Measurements from ENCODE around the gene FAM200A.
A peak's percentile ranks its signal among the peaks of the same experiment; 100 is the strongest.
"Not testable (repeated sequence)": the region's sequence is repeated elsewhere in the genome, so short reads cannot be mapped to it uniquely, and the experiment has no call there.

Gene FAM200A

GRCh38 chr7:99558306-99559174 lies 6.6 kb upstream of the FAM200A start, which contains the start of gene ZNF655:
Gene ZNF655 (plus strand): TSS chr7:99558642. CDS start chr7:99560560, 1,918 bp downstream.
- peak; percentile 78 for DNase-seq

DNA sequence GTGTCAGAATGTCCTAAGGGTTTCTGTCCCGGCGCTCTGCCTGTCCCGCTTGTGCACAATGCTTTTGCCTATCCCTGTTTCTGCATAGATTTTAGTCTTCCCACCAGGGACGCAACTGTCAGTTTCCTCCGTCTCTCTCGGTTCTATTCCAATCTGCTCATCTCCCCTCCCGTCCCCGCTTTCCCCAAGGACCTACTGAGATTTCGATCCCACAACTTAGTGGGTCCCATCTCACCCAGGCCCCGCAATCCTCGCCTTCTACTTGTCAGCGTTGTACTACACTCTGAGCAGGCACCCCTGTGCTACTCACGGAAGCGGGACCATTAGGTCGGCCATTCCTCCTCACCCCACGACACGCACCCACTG lies 6.0 kb upstream of the FAM200A start:
- DNase-seq: peak; percentile 14

- DNase-seq: no peak
These were observed 5.3 kb upstream of the FAM200A start for GRCh38 chr7:99557196-99557607.

DNA sequence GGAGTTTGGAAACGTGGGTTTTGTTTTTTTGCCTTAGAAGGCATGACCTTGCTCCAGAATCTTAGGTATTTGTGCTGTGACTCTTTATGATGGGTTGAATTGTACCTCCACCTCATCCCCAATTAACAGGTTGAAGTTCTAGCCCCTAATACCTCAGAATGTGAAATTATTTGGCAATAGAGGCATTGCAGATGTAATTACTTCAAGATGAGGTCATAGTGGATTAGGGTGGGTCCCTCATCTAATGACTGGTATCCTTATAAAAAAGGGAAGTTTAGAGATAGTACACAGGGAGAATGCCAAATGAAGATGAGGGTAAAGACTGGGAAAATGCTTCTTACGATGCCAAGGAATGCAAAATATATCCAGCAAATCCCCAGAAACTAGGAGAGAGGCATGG lies 3.0 kb upstream of the FAM200A start:
- DNase-seq: no peak

DNA sequence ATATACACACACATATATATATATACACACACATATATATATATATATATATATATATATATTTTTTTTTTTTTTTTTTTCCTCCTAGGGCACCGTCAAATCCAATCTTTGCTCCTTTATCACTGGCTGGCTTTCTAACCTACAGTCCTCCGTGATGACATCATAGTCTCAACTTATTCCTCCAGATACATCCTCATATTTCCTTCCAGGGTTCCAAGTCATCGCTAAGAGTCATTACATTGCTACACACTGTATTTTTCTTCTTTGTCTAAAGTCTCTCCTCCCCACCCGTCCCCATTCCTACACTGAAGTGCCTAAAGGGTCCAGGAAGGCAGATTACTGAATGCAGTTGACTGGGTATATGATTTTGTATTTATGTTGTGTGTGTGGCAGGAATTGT lies 1.1 kb upstream of the FAM200A start:
- no peak for DNase-seq

GRCh38 chr7:99551334-99551733 lies 580 bp downstream of the FAM200A start:
- no peak for DNase-seq

- not testable (repeated sequence) for DNase-seq
These were observed 2.4 kb downstream of the FAM200A start for GRCh38 chr7:99549545-99549944.

GRCh38 chr7:99545308-99545707 lies 6.6 kb downstream of the FAM200A start:
- DNase-seq: not testable (repeated sequence)

DNA sequence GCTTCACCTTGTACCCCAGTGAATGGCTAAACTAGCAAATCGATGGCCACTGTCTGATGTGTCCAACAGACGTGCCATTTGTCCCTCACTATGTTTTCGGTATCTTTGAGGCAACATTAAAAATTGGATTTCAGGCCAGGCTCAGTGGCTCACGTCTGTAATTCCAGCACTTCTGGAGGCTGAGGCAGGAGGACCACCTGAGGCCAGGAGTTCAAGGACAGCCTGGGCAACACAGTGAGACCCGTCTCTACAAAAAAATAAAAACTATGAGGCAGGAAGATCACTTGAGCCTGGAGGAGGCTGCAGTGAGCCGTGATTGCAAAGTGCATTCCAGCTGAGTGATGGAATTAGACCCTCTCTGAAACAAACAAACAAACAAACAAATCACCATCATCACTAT lies 8.0 kb downstream of the FAM200A start:
- DNase-seq: no peak

DNA sequence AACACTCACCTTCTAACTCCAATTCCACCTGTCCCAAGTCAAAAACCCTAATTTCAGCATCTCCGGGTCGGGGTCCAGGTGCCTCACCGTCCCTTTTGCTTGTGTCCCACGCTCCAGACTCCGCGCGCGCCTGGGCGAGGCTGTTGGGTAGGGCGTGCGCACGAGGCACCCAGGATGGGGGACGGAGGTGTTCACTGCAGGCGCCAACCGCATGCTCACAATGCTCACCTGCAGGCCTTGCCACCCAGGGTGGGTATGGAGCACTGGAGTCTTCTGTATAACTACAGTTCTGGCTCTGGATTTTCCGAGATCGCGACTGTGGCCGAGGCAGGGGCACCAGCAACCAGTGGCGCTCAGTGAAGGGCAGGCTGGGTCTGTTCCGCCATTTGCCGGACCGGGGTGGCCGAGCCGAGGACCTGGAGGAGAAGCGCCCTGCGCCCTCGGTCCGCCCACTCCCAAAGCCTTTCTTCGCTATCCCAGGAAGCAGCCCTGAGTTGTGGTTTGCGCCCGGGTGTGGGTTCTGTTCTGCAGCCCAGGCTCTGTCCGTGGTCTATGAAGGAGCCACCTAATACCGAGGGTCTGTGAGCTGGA lies 8.7 kb downstream of the FAM200A start:
- DNase-seq: no peak

DNA sequence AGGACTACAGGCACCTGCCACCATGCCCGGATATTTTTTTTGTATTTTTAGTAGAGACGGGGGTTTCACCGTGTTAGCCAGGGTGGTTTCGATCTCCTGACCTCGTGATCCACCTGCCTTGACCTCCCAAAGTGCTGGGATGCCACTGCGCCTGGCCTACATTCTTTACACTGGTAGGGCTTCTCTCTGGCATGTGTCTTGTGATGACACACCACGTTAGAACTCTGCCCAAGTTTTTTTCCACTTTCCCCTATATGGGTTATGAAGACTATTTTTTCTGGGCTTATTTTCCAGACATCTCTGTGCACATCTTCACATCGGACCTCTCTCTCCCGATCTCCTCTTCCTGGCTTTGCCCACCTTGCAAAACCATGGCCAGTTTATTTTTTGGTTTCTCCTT lies 10.7 kb downstream of the FAM200A start:
- no peak for DNase-seq

- no peak for DNase-seq
These were observed 11.4 kb downstream of the FAM200A start for GRCh38 chr7:99540542-99540941.

GRCh38 chr7:99539213-99539811 lies 12.6 kb downstream of the FAM200A start:
- no peak for DNase-seq

DNA sequence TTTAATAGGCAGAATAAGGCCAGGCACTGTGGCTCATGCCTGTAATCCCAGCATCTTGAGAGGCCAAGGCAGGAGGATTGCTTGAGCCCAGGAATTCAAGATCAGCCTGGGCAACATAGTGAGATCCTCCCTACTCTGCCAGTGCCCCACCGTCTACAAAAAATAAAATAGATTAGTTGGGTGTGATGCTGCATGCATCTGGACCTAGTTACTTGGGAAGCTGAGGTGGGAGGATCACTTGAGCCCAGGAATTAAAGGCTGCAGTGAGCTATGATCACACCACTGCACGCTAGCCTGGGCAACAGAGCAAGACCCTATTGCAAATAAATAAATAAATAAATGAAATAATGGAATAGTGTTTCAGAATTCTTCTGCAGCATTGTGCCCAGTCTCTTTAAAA lies 16.2 kb downstream of the FAM200A start:
- no peak for DNase-seq

GRCh38 chr7:99531354-99531765 lies 20.6 kb downstream of the FAM200A start:
- no peak for DNase-seq

GRCh38 chr7:99525713-99526440 lies 26.0 kb downstream of the FAM200A start:
- DNase-seq: no peak

DNA sequence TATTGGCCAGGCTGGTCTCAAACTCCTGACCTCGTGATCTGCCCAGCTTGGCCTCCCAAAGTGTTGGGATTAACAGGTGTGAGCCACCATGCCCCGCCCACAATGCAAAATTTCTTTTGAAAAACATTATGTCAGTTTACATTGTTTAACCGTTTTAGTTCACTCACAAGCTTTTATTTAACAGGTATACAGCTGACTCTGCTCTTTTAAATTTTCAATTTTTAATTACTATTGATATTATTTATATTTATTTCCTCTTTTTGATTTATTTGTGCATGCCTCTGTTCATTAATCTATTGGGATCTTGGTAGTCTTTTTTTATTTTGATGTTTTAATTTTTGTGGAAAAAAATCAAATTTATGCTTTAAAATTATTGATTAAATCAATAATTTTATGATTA lies 30.5 kb downstream of the FAM200A start:
- no peak for DNase-seq

DNA sequence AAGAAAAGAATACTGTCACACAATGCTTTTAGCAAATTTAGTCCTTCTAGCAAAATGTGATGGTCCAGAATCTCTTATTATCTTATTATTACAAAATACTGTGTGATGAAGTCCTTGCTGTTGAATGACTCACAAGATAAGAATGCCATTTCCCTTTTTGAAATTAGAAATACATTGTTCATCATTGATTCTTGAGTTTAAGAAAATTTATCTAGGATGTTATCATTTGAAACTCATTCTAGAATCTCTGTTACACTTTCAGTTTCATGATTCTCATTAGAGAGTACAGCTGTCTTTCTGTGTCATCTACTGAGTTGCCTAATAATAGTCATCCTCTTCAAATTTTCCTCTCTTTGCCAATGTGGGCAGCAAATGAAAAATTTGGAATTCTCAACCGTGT lies 37.9 kb downstream of the FAM200A start:
- peak; percentile 55 for DNase-seq

GRCh38 chr7:99505324-99505662 lies 46.6 kb downstream of the FAM200A start:
- DNase-seq: no peak

- DNase-seq: peak; percentile 97
These were observed 47.2 kb downstream of the FAM200A start, which contains the start of gene ZKSCAN5 for GRCh38 chr7:99504603-99505323. Gene ZKSCAN5 (plus strand): TSS chr7:99504662. CDS start chr7:99506045, 1,383 bp downstream.

DNA sequence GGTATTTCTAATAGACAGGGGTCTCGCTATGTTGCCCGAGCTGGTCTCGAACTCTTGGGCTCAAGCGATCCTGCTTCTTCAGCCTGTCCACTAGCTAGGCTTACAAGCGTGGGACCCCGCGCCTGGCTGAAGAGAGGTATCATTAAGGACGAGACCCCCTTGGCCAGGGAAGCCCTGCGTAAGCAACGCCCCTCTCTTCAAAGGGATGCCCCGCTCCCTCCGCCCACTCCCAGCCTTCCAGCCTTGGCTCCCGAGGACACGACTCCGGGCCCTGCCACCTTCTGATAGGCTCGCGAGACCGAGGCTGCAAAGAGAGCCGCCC lies 47.7 kb downstream of the FAM200A start:
- DNase-seq: no peak

DNA sequence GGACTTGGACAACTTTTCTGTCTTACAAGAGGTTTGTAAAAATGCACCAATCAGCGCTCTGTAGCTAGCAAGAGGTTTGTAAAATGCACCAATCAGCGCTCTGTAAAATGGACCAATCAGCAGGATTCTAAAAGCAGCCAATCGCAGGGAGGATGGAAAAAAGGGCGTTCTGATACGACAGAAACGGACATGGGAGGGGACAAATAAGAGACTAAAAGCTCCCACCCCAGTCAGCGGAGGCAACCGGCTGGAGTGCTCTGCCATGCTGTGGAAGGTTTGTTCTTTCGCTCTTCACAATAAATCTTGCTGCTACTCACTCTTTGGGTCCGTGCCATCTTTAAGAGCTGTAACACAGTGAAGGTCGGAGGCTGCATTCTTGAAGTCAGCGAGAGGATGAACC lies 50.7 kb downstream of the FAM200A start:
- DNase-seq: not testable (repeated sequence)

- no peak for DNase-seq
These were observed 51.3 kb downstream of the FAM200A start for GRCh38 chr7:99500637-99501009.

Measured in HCEC 1CT (cell line).